T-cell (primary cell): Measurements from ENCODE around the gene SEPTIN11. TPM values are rescaled to one million over a fixed set of nuclear protein-coding genes. Genes with fewer than 3 reads are reported as not detected.

Experiments used
- ATAC-seq, 4 experiments: fragments of 200-7000 bp in 3 of 4; fragments of 150-1000 bp in 1 of 4; cut with Tn5 transposase; replicated peaks in 1 of 4; 1 replicate in 3 of 4; 2 replicates in 1 of 4; pipeline ENCODE4 v1.10.0; 2021; ENCODE audit warnings: moderate library complexity in 3 of 4, mild to moderate bottlenecking in 2 of 4, moderate number of reproducible peaks in 1 of 4
- CTCF ChIA-PET, 2 donors: fragments of 300-600 bp; sonication (Branson Sonifier 250); formaldehyde crosslinking; loops; one replicate each; lab custom pipeline; 2022; ENCODE audit warnings: antibody characterized with exemption in 2 of 2; lab: Charles Lee
- POLR2A ChIA-PET, 2 donors: fragments of 300-600 bp; sonication (Branson Sonifier 250); formaldehyde crosslinking; loops; one replicate each; lab custom pipeline; 2022; ENCODE audit warnings: antibody characterized with exemption in 2 of 2; lab: Charles Lee
- DNase-seq, 35 experiments: peaks; one replicate each; pipeline versions ENCODE4 v3.0.0 to v3.0.0-alpha.2; 2013 to 2023
- H3K27ac ChIP-seq: one replicate; pipeline ENCODE4 v1.5.1; 2013; ENCODE audit warnings: low read length
- H3K27me3 ChIP-seq, 2 experiments: replicated peaks in 1 of 2; 1 replicate in 1 of 2; 2 replicates in 1 of 2; pipeline versions ENCODE4 v1.6.1 to v1.7.0; 2013; ENCODE audit warnings: low read length in 1 of 2, mixed read lengths in 1 of 2; ENCODE audit not compliant: control insufficient read depth in 2 of 2, insufficient read depth in 2 of 2; ENCODE audit errors: extremely low read depth in 1 of 2
- H3K36me3 ChIP-seq, 2 donors: 1 replicate in 1 of 2; 2 replicates in 1 of 2; pipeline versions ENCODE4 v1.6.1 to v1.7.0; 2013; ENCODE audit warnings: low read length in 1 of 2; ENCODE audit not compliant: control insufficient read depth in 2 of 2, insufficient read depth in 1 of 2; ENCODE audit errors: extremely low read depth in 1 of 2
- H3K4me1 ChIP-seq, 2 experiments: 1 replicate in 1 of 2; 2 replicates in 1 of 2; pipeline versions ENCODE4 v1.6.1 to v1.7.0; 2013; ENCODE audit warnings: low read length in 2 of 2, mixed read lengths in 1 of 2; ENCODE audit not compliant: insufficient read depth in 2 of 2, control insufficient read depth in 1 of 2; ENCODE audit errors: extremely low read depth in 1 of 2
- H3K4me3 ChIP-seq, 2 donors: 1 replicate in 1 of 2; 2 replicates in 1 of 2; pipeline versions ENCODE4 v1.5.1 to v1.7.0; 2013; ENCODE audit warnings: mild to moderate bottlenecking in 2 of 2, low read length in 1 of 2, moderate library complexity in 1 of 2; ENCODE audit not compliant: control insufficient read depth in 1 of 2; ENCODE audit errors: extremely low read depth in 1 of 2
- H3K9me3 ChIP-seq: 2 replicates; pipeline ENCODE4 v1.7.0; 2013
- H3K27ac Mint-ChIP-seq, 2 donors: one replicate each; pipeline ENCODE4 v1.8.0; 2020 to 2021; ENCODE audit warnings: mild to moderate bottlenecking in 2 of 2, mixed read lengths in 2 of 2
- H3K27me3 Mint-ChIP-seq, 2 donors: one replicate each; pipeline ENCODE4 v1.8.0; 2021 to 2022; ENCODE audit warnings: mixed read lengths in 2 of 2
- H3K36me3 Mint-ChIP-seq: one replicate; pipeline ENCODE4 v1.8.0; 2021; ENCODE audit warnings: mixed read lengths
- H3K4me1 Mint-ChIP-seq, 3 donors: one replicate each; pipeline ENCODE4 v1.8.0; 2020 to 2022; ENCODE audit warnings: mixed read lengths in 3 of 3, mild to moderate bottlenecking in 1 of 3
- H3K4me3 Mint-ChIP-seq, 3 donors: one replicate each; pipeline ENCODE4 v1.8.0; 2020 to 2022; ENCODE audit warnings: mild to moderate bottlenecking in 3 of 3, mixed read lengths in 3 of 3, moderate library complexity in 3 of 3
- H3K9me3 Mint-ChIP-seq, 3 donors: one replicate each; pipeline ENCODE4 v1.8.0; 2020 to 2022; ENCODE audit warnings: mixed read lengths in 3 of 3
- WGBS: methylation state at CpG from one replicate; pipeline ENCODE4 v1.1.5; 2013; ENCODE audit warnings: missing lambda C conversion rate; ENCODE audit not compliant: insufficient coverage; 5-methylcytosine and 5-hydroxymethylcytosine counted together
- total RNA-seq, 35 experiments: library from RNA in 6 of 35; stranded (reverse) in 6 of 35; fragments of 120-200 nt in 1 of 35; gene quantifications; one replicate each; pipeline versions ENCODE4 v1.2.1 to v1.2.4 and lab custom pipeline; 2013 to 2026

Gene SEPTIN11
- total RNA-seq, 5 donors from 2014 or later (not counting 1 experiment from before 2014, with no cell fraction given) = 20.9 to 25.0 (median 22.8) TPM

GRCh38 chr4:76923619-76924357 is 25.8 kb upstream of the SEPTIN11 start:
- H3K36me3 Mint-ChIP-seq = no peaks in the 10 kb centered on the region
- CTCF ChIA-PET = no interaction called here
- H3K4me3 Mint-ChIP-seq = no peak overlapping the region
- no peaks in the 10 kb centered on the region for H3K4me1 ChIP-seq
- no peak overlapping the region for H3K27ac Mint-ChIP-seq
- WGBS = no CpG with 5 or more reads among the region's 5 CpGs
- H3K36me3 ChIP-seq = no peaks in the 10 kb centered on the region
- H3K27me3 ChIP-seq = peaks cover 0 to 2% of the 10 kb centered on the region in 2 experiments
- POLR2A ChIA-PET = interaction anchor here in 1 of 2 donors (0.6 kb wide), 1 partner anchor 236 kb away, joined by 3 read pairs; no protein-coding TSS in a partner anchor
- no peaks in the 10 kb centered on the region for H3K4me1 Mint-ChIP-seq
- H3K9me3 Mint-ChIP-seq = no peaks in the 10 kb centered on the region
- H3K27me3 Mint-ChIP-seq = peaks cover 0 to 4% of the 10 kb centered on the region in 2 donors
- no peak for DNase-seq
- H3K27ac ChIP-seq = no peak overlapping the region
- no peak for ATAC-seq
- no peaks in the 10 kb centered on the region for H3K9me3 ChIP-seq
- no peak overlapping the region for H3K4me3 ChIP-seq

DNA sequence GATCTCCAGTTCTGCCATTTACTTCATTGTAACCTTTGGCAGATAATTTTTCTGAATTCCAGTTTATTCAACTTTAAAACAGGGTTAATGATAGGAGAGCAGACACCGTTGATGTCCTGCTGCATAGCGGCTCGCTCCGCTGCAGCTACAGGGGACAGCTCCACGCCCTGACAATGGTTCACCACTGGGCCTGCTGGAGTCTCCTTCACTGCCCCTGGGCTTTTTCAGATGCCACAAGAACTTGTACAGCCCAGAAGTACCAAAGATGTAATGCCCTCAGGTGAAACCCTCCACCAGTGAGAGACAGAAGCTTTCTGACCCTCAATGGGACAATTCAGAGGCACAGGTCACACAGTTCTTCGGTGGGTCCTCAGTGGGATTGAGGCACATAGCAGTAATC is 22.7 kb upstream of the SEPTIN11 start:
- POLR2A ChIA-PET = no interaction called here
- no peak overlapping the region for H3K4me3 Mint-ChIP-seq
- H3K27me3 Mint-ChIP-seq = peaks cover 0 to 4% of the 10 kb centered on the region in 2 donors

DNA sequence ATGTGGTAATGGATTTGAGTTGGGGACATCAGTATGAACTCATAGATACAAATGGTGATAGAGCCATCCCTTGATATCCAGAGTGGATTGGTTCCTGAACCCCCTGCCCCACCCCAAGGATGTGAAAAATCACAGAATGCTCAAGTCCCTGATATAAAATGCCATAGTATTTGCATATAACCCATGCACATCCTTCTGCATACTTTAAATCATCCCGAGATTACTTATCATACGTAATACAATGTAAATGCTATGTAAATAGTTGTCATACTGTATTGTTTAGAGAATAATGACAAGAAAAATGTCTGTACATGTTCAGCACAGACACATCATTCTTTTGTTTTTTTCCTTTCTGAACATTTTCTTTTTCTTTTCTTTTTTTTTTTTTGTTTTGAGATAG is 18.9 kb upstream of the SEPTIN11 start:
- H3K4me1 ChIP-seq = no peaks in the 10 kb centered on the region
- WGBS = no CpG with 5 or more reads among the region's 2 CpGs
- CTCF ChIA-PET = interaction anchor here in 1 of 2 donors (0.7 kb wide), 1 partner anchor 175 kb away, joined by 4 read pairs; no protein-coding TSS in a partner anchor

More for the DNA sequence above, 22.7 kb upstream of the SEPTIN11 start:
- no peak for ATAC-seq
- 89% methylated on average over 6 of the region's 6 CpGs for WGBS
- no peaks in the 10 kb centered on the region for H3K36me3 Mint-ChIP-seq
- Histone ChIP-seq H3K9me3 (no peaks in the 10 kb centered on the region), H3K36me3 (no peaks in the 10 kb centered on the region), H3K27ac (no peak overlapping the region), H3K4me1 (no peaks in the 10 kb centered on the region), H3K4me3 (no peak overlapping the region), H3K27me3 (peaks cover 0 to 6% of the 10 kb centered on the region in 2 experiments)
- H3K9me3 Mint-ChIP-seq = no peaks in the 10 kb centered on the region
- H3K27ac Mint-ChIP-seq = no peak overlapping the region
- no peaks in the 10 kb centered on the region for H3K4me1 Mint-ChIP-seq
- DNase-seq = no peak
- CTCF ChIA-PET = interaction anchor here in 1 of 2 donors (0.7 kb wide), 1 partner anchor 38 kb away, joined by 3 read pairs; no protein-coding TSS in a partner anchor

DNA sequence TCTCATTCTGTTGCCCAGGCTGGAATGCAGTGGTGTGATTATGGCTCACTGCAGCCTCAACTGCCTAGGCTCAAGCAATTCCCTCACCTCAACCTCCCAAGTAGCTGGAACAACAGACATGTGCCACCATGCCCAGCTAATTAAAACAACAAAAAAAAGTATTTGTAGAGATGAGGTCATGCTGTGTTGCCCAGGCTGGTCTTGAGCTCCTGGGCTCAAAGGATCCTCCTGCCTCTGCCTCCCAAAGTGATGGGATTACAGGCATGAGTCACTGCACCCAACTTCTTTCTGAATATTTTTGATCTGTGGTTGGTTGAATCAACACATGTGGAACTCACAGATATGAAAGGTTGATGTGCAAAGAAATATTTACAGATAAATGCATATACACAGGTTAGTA is 18.5 kb upstream of the SEPTIN11 start:
- H3K9me3 Mint-ChIP-seq = no peaks in the 10 kb centered on the region

More for the DNA sequence above, 18.9 kb upstream of the SEPTIN11 start:
- Histone ChIP-seq H3K4me3 (no peak overlapping the region), H3K27me3 (peaks cover 0 to 10% of the 10 kb centered on the region in 2 experiments), H3K27ac (no peak overlapping the region), H3K36me3 (no peaks in the 10 kb centered on the region), H3K9me3 (no peaks in the 10 kb centered on the region)
- no peak for ATAC-seq
- DNase-seq = no peak
- no peaks in the 10 kb centered on the region for H3K4me1 Mint-ChIP-seq
- no peak overlapping the region for H3K27ac Mint-ChIP-seq
- POLR2A ChIA-PET = no interaction called here
- no peaks in the 10 kb centered on the region for H3K9me3 Mint-ChIP-seq
- H3K27me3 Mint-ChIP-seq = peaks cover 2 to 4% of the 10 kb centered on the region in 2 donors
- H3K4me3 Mint-ChIP-seq = no peak overlapping the region
- no peaks in the 10 kb centered on the region for H3K36me3 Mint-ChIP-seq

GRCh38 chr4:76931576-76932276 is 17.8 kb upstream of the SEPTIN11 start:
- CTCF ChIA-PET = interaction anchor here in 1 of 2 donors (0.7 kb wide), 1 partner anchor 174 kb away, joined by 4 read pairs; no protein-coding TSS in a partner anchor

More for the DNA sequence above, 18.5 kb upstream of the SEPTIN11 start:
- H3K36me3 ChIP-seq = no peaks in the 10 kb centered on the region
- no peak for ATAC-seq
- no peak for DNase-seq
- POLR2A ChIA-PET = no interaction called here
- CTCF ChIA-PET = interaction anchor here in 1 of 2 donors (0.7 kb wide), 1 partner anchor 175 kb away, joined by 4 read pairs; no protein-coding TSS in a partner anchor
- no peaks in the 10 kb centered on the region for H3K9me3 ChIP-seq
- H3K27me3 Mint-ChIP-seq = peaks cover 2 to 4% of the 10 kb centered on the region in 2 donors
- no peaks in the 10 kb centered on the region for H3K4me1 ChIP-seq
- H3K4me3 ChIP-seq = no peak overlapping the region
- no peaks in the 10 kb centered on the region for H3K36me3 Mint-ChIP-seq
- H3K4me1 Mint-ChIP-seq = no peaks in the 10 kb centered on the region
- H3K27ac Mint-ChIP-seq = no peak overlapping the region
- H3K27me3 ChIP-seq = peaks cover 0 to 10% of the 10 kb centered on the region in 2 experiments
- H3K27ac ChIP-seq = no peak overlapping the region
- no peak overlapping the region for H3K4me3 Mint-ChIP-seq

GRCh38 chr4:76939184-76939583 is 10.4 kb upstream of the SEPTIN11 start:
- no peaks in the 10 kb centered on the region for H3K9me3 ChIP-seq
- ChIA-PET POLR2A (interaction anchor here in 1 of 2 donors (0.6 to 0.7 kb wide), 2 partner anchors 13 to 19 kb away, joined by 4 to 6 read pairs; no protein-coding TSS in a partner anchor), CTCF (interaction anchor here in 1 of 2 donors (0.7 to 0.8 kb wide), 2 partner anchors 11 to 106 kb away, joined by 3 to 6 read pairs; no protein-coding TSS in a partner anchor)
- no peaks in the 10 kb centered on the region for H3K36me3 ChIP-seq
- H3K4me1 Mint-ChIP-seq = peaks cover 0 to 4% (median 0%) of the 10 kb centered on the region in 3 donors
- H3K36me3 Mint-ChIP-seq = no peaks in the 10 kb centered on the region
- H3K4me3 Mint-ChIP-seq = no peak overlapping the region
- DNase-seq (no peak), ATAC-seq (no peak)
- no peak overlapping the region for H3K4me3 ChIP-seq
- no peak overlapping the region for H3K27ac ChIP-seq
- H3K4me1 ChIP-seq = no peaks in the 10 kb centered on the region
- H3K9me3 Mint-ChIP-seq = no peaks in the 10 kb centered on the region
- H3K27me3 Mint-ChIP-seq = no peaks in the 10 kb centered on the region
- WGBS = no CpG with 5 or more reads among the region's 2 CpGs
- H3K27ac Mint-ChIP-seq = no peak overlapping the region
- no peaks in the 10 kb centered on the region for H3K27me3 ChIP-seq

More at GRCh38 chr4:76931576-76932276, 17.8 kb upstream of the SEPTIN11 start:
- no peak overlapping the region for H3K4me3 Mint-ChIP-seq
- Histone ChIP-seq H3K4me1 (no peaks in the 10 kb centered on the region), H3K27me3 (peaks cover 0 to 10% of the 10 kb centered on the region in 2 experiments), H3K27ac (no peak overlapping the region), H3K4me3 (no peak overlapping the region), H3K9me3 (no peaks in the 10 kb centered on the region), H3K36me3 (no peaks in the 10 kb centered on the region)
- H3K36me3 Mint-ChIP-seq = no peaks in the 10 kb centered on the region
- DNase-seq = no peak
- peaks cover 2 to 4% of the 10 kb centered on the region in 2 donors for H3K27me3 Mint-ChIP-seq
- no peaks in the 10 kb centered on the region for H3K9me3 Mint-ChIP-seq
- H3K4me1 Mint-ChIP-seq = no peaks in the 10 kb centered on the region
- H3K27ac Mint-ChIP-seq = no peak overlapping the region
- 70% methylated on average over 2 of the region's 7 CpGs for WGBS
- POLR2A ChIA-PET = no interaction called here
- ATAC-seq = no peak
